ENCODE results near the gene MYZAP. TPM values are rescaled to one million over a fixed set of nuclear protein-coding genes. Genes with fewer than 3 reads are reported as not detected.

Gene MYZAP
- total and polyA plus RNA-seq, 3 experiments from 2014 or later: not detected

DNA sequence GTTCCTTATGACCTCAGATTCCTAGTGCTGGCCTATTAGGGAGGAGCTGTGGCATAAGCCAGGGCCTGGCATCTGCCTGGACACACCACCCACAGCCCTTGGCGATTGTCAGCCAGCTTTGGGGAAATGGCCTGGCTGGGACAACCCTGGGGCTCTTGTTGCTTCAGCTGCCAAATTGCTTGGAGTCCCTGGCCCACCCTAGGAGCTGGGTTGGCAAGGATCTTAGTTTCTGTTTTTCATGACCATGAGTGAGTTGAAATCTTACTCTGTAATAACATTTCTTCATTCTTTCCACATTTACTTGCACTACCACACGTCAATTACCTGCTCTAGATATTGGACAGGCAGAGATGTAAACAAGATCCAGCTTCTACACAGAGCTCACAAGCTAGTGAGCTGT is 1.9 kb upstream of the MYZAP start:
- peaks cover 0 to 4% (median 0%) of the 10 kb centered on the region in 5 donors for H3K9me3 Mint-ChIP-seq
- H3K36me3 ChIP-seq (ENCODE audit: insufficient read depth, low read length): no peaks in the 10 kb centered on the region
- ChIA-PET CTCF (no interaction called here), POLR2A (no interaction called here)
- H3K4me1 Mint-ChIP-seq: peaks cover 10 to 21% (median 18%) of the 10 kb centered on the region in 3 donors
- peaks cover 23 to 66% of the 10 kb centered on the region in 2 donors for H3K27me3 Mint-ChIP-seq
- H3K4me3 Mint-ChIP-seq: no peak overlapping the region
- no peak for DNase-seq
- H3K27ac ChIP-seq (ENCODE audit: low read depth, low read length): no peak overlapping the region
- H3K4me1 ChIP-seq (ENCODE audit: insufficient read depth, low read length): peaks cover 34% of the 10 kb centered on the region
- H3K36me3 Mint-ChIP-seq: no peaks in the 10 kb centered on the region
- no peaks in the 10 kb centered on the region for H3K9me3 ChIP-seq (ENCODE audit: low read length)
- H3K27me3 ChIP-seq (ENCODE audit: insufficient read depth, low read length, poor library complexity, severe bottlenecking): no peaks in the 10 kb centered on the region
- no peak overlapping the region for H3K4me3 ChIP-seq (ENCODE audit: low read length)
- no peak overlapping the region for H3K27ac Mint-ChIP-seq

DNA sequence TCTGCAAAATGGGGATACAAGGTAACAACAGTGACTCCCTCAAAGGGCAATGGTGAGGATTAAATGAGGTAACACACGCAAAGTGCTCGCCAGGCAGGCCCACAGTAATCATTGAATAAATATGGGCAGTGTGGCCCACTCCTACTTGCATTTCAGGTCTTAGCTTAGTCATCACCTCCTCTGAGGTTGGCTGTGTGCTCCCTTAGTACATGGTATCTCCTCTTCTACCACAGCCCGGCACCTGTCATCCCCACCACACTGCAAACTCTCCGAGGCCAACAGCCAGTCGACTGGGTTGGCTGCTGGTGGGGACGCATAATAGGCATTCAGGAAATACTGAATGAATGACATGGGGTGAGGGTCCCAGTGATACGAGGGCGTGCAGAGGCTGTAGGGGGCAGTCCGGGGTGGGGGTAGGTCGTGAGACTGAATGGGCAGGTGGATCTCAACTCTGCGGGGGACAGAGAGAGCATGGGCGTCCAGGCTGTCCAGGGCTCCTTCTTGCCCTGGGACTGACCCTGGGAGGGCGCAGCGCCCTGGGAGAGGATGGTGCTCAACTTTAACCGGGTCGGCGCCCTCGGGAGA is 375 bp upstream of the MYZAP start:
- no peaks in the 10 kb centered on the region for H3K36me3 ChIP-seq (ENCODE audit: insufficient read depth, low read length)
- ChIA-PET CTCF (no interaction called here), POLR2A (no interaction called here)
- H3K27me3 Mint-ChIP-seq: peaks cover 23 to 61% of the 10 kb centered on the region in 2 donors
- H3K4me3 Mint-ChIP-seq: peak overlapping the region in 3 of 7 donors; percentile 14 to 62 (median 43)
- H3K4me1 Mint-ChIP-seq: peaks cover 10 to 21% (median 18%) of the 10 kb centered on the region in 3 donors
- peak overlapping the region; percentile 47 for H3K4me3 ChIP-seq (ENCODE audit: low read length)
- H3K9me3 Mint-ChIP-seq: peaks cover 0 to 4% (median 0%) of the 10 kb centered on the region in 5 donors
- peaks cover 29% of the 10 kb centered on the region for H3K4me1 ChIP-seq (ENCODE audit: insufficient read depth, low read length)
- no peak overlapping the region for H3K27ac Mint-ChIP-seq
- H3K27ac ChIP-seq (ENCODE audit: low read depth, low read length): no peak overlapping the region
- no peak for DNase-seq
- no peaks in the 10 kb centered on the region for H3K36me3 Mint-ChIP-seq
- no peaks in the 10 kb centered on the region for H3K27me3 ChIP-seq (ENCODE audit: insufficient read depth, low read length, poor library complexity, severe bottlenecking)
- H3K9me3 ChIP-seq (ENCODE audit: low read length): no peaks in the 10 kb centered on the region

DNA sequence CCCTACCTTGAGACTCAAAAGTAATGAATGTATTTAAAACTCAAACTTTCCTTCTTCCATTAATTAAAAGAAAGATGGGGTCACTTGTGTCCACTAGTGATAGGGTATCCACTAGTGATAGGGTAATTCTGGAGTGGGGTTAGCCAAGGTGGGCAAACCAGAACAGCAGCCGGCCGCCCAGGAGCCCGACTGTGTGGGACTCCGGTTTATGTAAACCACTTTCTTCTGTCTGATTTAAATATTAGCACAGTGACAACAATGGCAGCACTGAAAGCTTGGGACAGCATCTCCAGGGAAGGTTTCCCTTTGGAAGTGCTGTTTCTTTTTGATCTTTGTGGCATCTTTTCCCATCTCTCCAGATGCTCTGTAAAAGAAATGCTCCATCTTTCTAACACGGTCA is 722 bp downstream of the MYZAP start:
- Histone ChIP-seq H3K27me3 (ENCODE audit: insufficient read depth, low read length, poor library complexity, severe bottlenecking) (no peaks in the 10 kb centered on the region), H3K4me1 (ENCODE audit: insufficient read depth, low read length) (peaks cover 21% of the 10 kb centered on the region), H3K4me3 (ENCODE audit: low read length) (no peak overlapping the region), H3K9me3 (ENCODE audit: low read length) (no peaks in the 10 kb centered on the region), H3K36me3 (ENCODE audit: insufficient read depth, low read length) (no peaks in the 10 kb centered on the region), H3K27ac (ENCODE audit: low read depth, low read length) (no peak overlapping the region)
- Mint-ChIP-seq H3K27ac (no peak overlapping the region), H3K4me1 (peaks cover 6 to 12% (median 12%) of the 10 kb centered on the region in 3 donors), H3K27me3 (peaks cover 23 to 60% of the 10 kb centered on the region in 2 donors), H3K36me3 (no peaks in the 10 kb centered on the region), H3K4me3 (peak overlapping the region in 2 of 7 donors; percentile 8 to 12), H3K9me3 (peaks cover 0 to 4% (median 0%) of the 10 kb centered on the region in 5 donors)
- CTCF ChIA-PET: no interaction called here
- no peak for DNase-seq
- POLR2A ChIA-PET: no interaction called here

DNA sequence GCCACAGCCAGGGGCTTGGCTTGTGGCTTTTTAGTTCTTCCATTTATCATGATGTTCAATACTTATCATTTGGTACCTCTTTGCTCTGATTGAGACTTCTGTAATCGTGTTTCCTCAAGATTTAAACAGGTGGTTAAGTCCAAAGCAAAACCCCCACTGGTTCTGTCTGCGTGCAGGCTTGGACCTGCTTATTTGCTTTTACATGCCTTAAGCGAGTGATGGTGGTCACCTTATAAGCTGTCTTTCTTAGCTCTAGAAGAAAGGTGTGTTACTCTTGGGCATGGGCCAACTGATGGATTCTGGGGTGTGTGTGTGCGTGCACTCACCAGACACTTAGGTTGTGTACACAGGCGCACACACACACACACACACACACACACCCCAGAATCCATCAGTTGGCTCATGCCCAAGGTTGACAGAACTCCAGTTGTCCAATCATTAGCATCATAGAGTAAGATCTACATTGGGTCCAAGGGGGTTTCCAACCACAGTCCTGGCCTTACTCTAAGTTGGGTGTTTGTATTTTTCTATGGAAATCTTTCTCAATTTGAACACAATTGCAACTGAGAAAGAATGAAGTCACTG is 1.2 kb downstream of the MYZAP start:
- H3K27ac ChIP-seq (ENCODE audit: low read depth, low read length): no peak overlapping the region
- no peak for DNase-seq
- H3K4me3 Mint-ChIP-seq: peak overlapping the region in 1 of 7 donors; percentile 8
- peaks cover 16% of the 10 kb centered on the region for H3K4me1 ChIP-seq (ENCODE audit: insufficient read depth, low read length)
- peaks cover 3 to 11% (median 7%) of the 10 kb centered on the region in 3 donors for H3K4me1 Mint-ChIP-seq
- H3K9me3 Mint-ChIP-seq: peaks cover 0 to 4% (median 0%) of the 10 kb centered on the region in 5 donors
- H3K36me3 ChIP-seq (ENCODE audit: insufficient read depth, low read length): no peaks in the 10 kb centered on the region
- H3K27ac Mint-ChIP-seq: no peak overlapping the region
- H3K36me3 Mint-ChIP-seq: no peaks in the 10 kb centered on the region
- H3K27me3 Mint-ChIP-seq: peaks cover 23 to 55% of the 10 kb centered on the region in 2 donors
- no peak overlapping the region for H3K4me3 ChIP-seq (ENCODE audit: low read length)
- no peaks in the 10 kb centered on the region for H3K9me3 ChIP-seq (ENCODE audit: low read length)
- ChIA-PET POLR2A (no interaction called here), CTCF (no interaction called here)
- no peaks in the 10 kb centered on the region for H3K27me3 ChIP-seq (ENCODE audit: insufficient read depth, low read length, poor library complexity, severe bottlenecking)

DNA sequence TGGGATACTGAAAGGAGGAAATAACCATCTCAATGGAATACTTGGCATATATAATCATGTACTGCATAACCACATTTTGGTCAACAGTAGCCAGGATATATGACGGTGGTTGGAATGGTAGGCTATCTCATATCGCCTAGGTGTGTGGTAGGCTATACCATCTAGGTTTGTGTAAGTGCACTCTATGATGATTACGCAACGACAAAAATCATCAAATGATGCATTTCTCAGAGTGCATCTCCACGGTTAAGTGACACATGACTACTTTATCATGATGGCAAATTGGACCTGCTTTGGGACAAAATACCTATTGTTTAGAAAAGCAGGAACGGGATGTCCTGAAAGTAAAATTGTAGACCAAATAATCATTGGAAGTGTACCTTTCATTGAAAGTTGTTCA is 2.8 kb downstream of the MYZAP start:
- ChIA-PET POLR2A (no interaction called here), CTCF (no interaction called here)
- H3K4me3 ChIP-seq (ENCODE audit: low read length): no peak overlapping the region
- no peaks in the 10 kb centered on the region for H3K36me3 ChIP-seq (ENCODE audit: insufficient read depth, low read length)
- no peak for DNase-seq
- Mint-ChIP-seq H3K36me3 (no peaks in the 10 kb centered on the region), H3K4me3 (no peak overlapping the region), H3K4me1 (peaks cover 3 to 11% (median 6%) of the 10 kb centered on the region in 3 donors), H3K27ac (no peak overlapping the region), H3K27me3 (peaks cover 17 to 40% of the 10 kb centered on the region in 2 donors), H3K9me3 (no peaks in the 10 kb centered on the region)
- H3K4me1 ChIP-seq (ENCODE audit: insufficient read depth, low read length): peaks cover 7% of the 10 kb centered on the region
- no peaks in the 10 kb centered on the region for H3K9me3 ChIP-seq (ENCODE audit: low read length)
- H3K27ac ChIP-seq (ENCODE audit: low read depth, low read length): no peak overlapping the region
- H3K27me3 ChIP-seq (ENCODE audit: insufficient read depth, low read length, poor library complexity, severe bottlenecking): no peaks in the 10 kb centered on the region

DNA sequence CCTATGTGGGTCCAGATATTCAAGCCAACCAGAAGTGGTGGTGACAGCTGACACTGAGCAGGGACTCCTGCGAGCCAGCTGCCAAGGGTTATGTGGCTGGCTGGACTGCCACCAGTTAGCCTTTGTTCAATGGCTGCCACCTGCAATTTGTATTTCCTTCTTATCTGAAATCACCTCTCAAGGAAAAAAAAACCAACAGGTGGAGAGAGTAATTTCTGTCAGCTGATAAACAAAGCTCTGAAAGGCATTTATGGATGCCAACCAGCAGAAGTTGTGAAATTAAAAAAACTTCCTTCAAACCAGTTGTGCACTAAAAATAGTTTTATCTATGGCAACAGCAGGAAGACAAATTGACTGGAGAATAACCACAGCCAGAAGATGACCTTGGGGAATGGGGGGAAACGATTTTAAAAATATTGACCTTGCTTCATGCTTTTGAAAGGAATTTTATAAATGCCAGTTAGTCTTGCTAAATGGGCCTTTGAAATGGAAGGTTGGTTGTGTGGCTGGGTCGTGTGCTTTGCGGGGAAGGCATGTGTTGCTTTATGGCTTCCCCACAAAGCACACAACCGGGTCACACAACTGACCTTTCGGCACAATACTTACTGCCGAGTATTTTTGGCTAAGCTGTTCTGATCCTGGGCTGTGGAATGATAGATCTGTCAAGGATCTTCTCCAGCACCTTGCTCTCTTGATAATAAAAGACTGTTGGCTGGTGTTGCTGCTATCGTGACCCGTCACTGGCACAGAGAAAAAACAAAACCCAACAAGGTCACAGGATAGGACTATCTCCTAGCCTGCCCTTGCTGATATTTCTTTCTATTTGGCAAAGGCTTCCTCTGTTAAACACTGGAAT is 3.5 kb downstream of the MYZAP start:
- H3K4me3 Mint-ChIP-seq: no peak overlapping the region
- peaks cover 7% of the 10 kb centered on the region for H3K4me1 ChIP-seq (ENCODE audit: insufficient read depth, low read length)
- H3K36me3 ChIP-seq (ENCODE audit: insufficient read depth, low read length): no peaks in the 10 kb centered on the region
- H3K27me3 Mint-ChIP-seq: peaks cover 12 to 33% of the 10 kb centered on the region in 2 donors
- ChIA-PET CTCF (no interaction called here), POLR2A (no interaction called here)
- no peaks in the 10 kb centered on the region for H3K36me3 Mint-ChIP-seq
- no peak overlapping the region for H3K4me3 ChIP-seq (ENCODE audit: low read length)
- no peak overlapping the region for H3K27ac Mint-ChIP-seq
- H3K27me3 ChIP-seq (ENCODE audit: insufficient read depth, low read length, poor library complexity, severe bottlenecking): no peaks in the 10 kb centered on the region
- no peaks in the 10 kb centered on the region for H3K9me3 ChIP-seq (ENCODE audit: low read length)
- no peaks in the 10 kb centered on the region for H3K9me3 Mint-ChIP-seq
- peaks cover 3 to 11% (median 6%) of the 10 kb centered on the region in 3 donors for H3K4me1 Mint-ChIP-seq
- H3K27ac ChIP-seq (ENCODE audit: low read depth, low read length): no peak overlapping the region
- DNase-seq: no peak

DNA sequence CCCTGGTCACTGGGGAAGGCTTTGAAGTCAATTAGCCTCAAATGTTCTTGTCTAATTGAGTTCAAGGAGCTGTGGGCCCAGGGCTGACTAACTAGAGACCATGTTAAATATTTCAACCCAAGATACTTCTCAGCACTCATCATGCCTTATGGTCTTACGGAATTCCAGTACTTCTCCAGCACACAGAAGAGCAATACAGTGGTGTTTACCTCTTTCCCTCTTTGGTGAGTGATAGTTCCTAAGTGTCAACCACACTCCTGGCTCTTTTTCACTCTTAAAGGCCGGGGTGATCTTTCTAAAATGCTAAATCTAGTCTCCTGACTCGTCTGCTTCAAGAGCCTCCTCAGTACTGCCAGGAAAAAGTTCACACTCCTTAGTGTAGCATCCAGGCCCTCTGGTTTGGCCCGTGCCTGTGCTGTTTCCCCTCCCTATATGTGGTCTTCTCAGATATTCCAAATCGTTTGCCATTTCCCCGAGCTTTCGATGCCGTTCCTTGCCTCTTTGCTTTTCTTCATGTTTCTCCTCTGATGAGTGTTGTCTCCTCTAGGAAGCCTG is 4.7 kb downstream of the MYZAP start:
- Mint-ChIP-seq H3K36me3 (no peaks in the 10 kb centered on the region), H3K4me3 (no peak overlapping the region), H3K4me1 (peaks cover 1 to 8% (median 2%) of the 10 kb centered on the region in 3 donors), H3K9me3 (no peaks in the 10 kb centered on the region), H3K27me3 (peaks cover 9 to 25% of the 10 kb centered on the region in 2 donors), H3K27ac (no peak overlapping the region)
- Histone ChIP-seq H3K36me3 (ENCODE audit: insufficient read depth, low read length) (no peaks in the 10 kb centered on the region), H3K9me3 (ENCODE audit: low read length) (no peaks in the 10 kb centered on the region), H3K4me1 (ENCODE audit: insufficient read depth, low read length) (peaks cover 2% of the 10 kb centered on the region), H3K27ac (ENCODE audit: low read depth, low read length) (no peak overlapping the region), H3K4me3 (ENCODE audit: low read length) (no peak overlapping the region), H3K27me3 (ENCODE audit: insufficient read depth, low read length, poor library complexity, severe bottlenecking) (no peaks in the 10 kb centered on the region)
- POLR2A ChIA-PET: no interaction called here
- DNase-seq: no peak
- CTCF ChIA-PET: no interaction called here

DNA sequence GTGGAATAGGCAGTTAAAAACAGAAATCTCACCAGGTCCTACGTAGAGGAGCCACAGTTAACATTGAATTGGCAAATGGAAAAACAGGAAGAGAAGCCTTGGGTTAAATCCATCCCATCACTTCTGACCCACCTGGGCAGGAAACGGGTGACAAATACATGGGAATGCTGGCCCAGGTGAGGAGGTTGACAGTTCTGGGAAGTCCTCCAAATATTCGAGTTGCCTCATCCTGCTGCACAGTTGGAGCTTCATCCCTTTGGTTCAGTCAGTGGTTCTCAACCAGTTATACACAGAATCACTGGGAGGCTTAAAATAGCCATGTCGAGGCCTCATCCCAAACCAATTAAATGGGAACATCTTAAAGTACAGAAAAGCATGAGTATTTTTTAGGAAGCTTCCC is 5.3 kb downstream of the MYZAP start:
- H3K36me3 ChIP-seq (ENCODE audit: insufficient read depth, low read length): no peaks in the 10 kb centered on the region
- Mint-ChIP-seq H3K36me3 (no peaks in the 10 kb centered on the region), H3K4me1 (peaks cover 0 to 7% (median 0%) of the 10 kb centered on the region in 3 donors), H3K4me3 (no peak overlapping the region), H3K27ac (no peak overlapping the region), H3K9me3 (no peaks in the 10 kb centered on the region), H3K27me3 (peaks cover 9 to 23% of the 10 kb centered on the region in 2 donors)
- DNase-seq: no peak
- H3K27me3 ChIP-seq (ENCODE audit: insufficient read depth, low read length, poor library complexity, severe bottlenecking): no peaks in the 10 kb centered on the region
- no peaks in the 10 kb centered on the region for H3K4me1 ChIP-seq (ENCODE audit: insufficient read depth, low read length)
- POLR2A ChIA-PET: no interaction called here
- H3K27ac ChIP-seq (ENCODE audit: low read depth, low read length): no peak overlapping the region
- no peaks in the 10 kb centered on the region for H3K9me3 ChIP-seq (ENCODE audit: low read length)
- CTCF ChIA-PET: no interaction called here
- no peak overlapping the region for H3K4me3 ChIP-seq (ENCODE audit: low read length)
